Right lung (tissue), 5 donors: ENCODE measurements around the gene TUBA4B. TPM values are rescaled to one million over a fixed set of nuclear protein-coding genes. Genes with fewer than 3 reads are reported as not detected.

Experiments
- DNase-seq, 2 donors: peaks; one replicate each; pipeline ENCODE4 v3.0.0-alpha.2; 2013
- polyA plus RNA-seq, 5 donors: library from polyadenylated mRNA; unstranded; fragments of 120-200 nt; gene quantifications; one replicate each; pipeline versions ENCODE4 v1.2.1 to v1.2.3, GENCODE V29; 2013; ENCODE audit warnings: inconsistent platforms in 1 of 5, low replicate concordance in 1 of 5; ENCODE audit not compliant: insufficient read length in 5 of 5, insufficient read depth in 1 of 5

Gene TUBA4B
- polyA plus RNA-seq, 5 donors, result 0.34 to 5.7 (median 4.3) TPM

DNA sequence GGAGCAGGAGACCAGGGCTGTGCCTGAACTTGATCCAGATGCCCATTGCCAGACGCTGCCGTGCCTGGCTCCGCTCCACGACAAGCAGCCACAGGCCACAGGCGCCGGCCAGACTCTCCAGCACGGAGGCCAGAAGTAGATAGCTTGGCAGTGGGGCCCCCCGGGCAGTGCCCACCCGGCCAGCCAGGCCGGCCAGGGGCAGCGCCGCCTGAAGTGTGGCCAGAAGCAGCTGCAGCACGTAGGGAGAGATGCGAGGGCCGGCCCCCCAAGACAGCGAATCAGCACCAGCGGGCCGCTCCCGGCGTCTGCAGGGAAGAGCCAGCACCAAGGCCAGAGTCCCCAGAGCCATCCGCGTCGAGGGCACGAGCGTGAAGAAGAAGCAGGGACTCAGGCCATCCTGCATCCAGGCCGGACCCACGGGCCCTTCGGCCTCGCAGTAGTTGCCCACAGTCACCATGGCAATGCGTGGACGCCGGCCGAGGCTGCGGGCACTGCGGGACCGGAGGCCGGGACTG, 34.8 kb upstream of the TUBA4B start:
- DNase-seq, result no peak

DNA sequence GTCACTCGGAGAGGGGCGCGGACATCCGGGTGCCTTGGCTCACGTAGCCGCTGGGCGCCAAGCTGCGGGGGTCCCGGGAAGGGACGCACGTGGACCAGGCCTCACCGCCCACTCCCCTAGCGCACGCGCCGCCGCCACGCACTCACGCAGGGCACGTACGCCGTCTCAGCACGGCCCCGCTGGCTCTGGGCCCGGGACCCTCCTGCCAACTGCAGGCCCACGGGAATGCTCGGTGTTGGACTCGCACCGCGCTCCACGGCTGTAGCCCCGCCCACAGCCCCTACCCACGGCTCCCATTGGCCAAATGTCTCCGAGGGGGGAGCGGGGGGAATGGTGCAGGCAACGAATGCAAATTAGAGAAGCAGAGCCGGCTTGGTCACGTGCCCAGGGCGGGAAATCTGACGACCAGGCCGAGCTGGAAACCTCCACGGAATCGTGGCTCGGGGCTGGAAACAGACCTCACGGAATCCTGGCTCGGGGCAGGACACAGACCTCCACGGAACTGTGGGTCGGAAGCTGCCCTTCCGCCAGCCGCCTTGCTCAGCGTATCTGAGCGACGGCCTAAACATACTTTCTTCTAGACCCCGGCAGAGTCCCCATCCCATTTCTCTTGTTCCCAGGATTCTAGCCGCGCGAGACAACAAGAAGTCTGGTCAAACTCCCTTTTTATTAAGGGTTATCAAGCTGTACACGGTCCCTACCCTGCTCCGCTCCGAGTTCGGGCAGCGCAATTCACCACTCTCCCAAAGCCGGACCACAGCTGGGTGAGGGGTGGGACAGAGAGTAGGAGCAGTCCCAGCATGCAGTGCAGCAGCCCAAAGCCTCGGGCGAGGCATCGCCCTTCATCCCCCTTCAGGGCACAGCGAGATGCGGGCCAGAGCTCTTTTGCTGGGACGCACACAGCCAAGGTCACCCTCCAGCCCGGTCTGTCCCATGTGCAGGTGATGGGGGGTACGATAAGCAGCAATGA, 34.0 kb upstream of the TUBA4B start, which contains the start of gene ABCB6:
Gene ABCB6 (minus strand): TSS at position 227 of the 970 bp plus-strand sequence. CDS start 285 bp downstream, outside the sequence.
- DNase-seq, result peak; percentile 94 to 95

DNA sequence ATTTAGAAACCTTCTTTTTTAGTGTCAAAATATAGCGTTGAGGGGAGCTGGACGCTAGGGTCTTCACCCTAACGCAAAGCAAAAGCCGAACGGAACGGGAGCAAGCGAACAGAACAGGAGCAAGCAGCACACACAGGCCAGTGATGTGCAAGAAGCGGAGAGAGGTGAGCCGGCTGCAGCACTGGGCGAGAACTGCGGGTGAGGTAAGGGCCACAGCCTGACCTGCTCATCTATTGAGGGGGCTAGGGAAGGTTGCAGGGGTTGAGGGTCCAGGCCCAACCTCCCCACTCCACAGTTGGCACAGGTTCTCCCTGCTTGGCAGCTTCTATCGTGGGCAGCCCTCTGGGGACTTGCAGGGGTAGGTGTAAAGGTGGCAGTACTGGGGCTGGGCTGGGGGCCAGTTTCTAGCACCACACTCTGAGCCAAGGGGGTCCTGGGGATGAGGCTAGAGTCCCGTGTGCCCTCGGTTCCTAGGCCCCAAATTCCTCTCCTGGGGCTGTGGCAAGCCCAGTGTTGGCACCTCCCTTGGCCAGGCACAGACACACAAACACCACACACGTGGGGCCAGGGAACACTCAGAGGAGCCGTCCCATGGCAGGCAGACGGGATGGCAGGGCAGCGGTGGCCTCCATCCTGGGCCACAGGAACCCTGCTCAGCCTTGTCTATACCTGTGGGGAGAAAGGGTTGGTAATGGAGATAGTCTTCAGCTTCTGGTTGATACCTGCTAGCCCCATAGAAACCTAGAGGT, 33.1 kb upstream of the TUBA4B start:
- DNase-seq, result no peak

DNA sequence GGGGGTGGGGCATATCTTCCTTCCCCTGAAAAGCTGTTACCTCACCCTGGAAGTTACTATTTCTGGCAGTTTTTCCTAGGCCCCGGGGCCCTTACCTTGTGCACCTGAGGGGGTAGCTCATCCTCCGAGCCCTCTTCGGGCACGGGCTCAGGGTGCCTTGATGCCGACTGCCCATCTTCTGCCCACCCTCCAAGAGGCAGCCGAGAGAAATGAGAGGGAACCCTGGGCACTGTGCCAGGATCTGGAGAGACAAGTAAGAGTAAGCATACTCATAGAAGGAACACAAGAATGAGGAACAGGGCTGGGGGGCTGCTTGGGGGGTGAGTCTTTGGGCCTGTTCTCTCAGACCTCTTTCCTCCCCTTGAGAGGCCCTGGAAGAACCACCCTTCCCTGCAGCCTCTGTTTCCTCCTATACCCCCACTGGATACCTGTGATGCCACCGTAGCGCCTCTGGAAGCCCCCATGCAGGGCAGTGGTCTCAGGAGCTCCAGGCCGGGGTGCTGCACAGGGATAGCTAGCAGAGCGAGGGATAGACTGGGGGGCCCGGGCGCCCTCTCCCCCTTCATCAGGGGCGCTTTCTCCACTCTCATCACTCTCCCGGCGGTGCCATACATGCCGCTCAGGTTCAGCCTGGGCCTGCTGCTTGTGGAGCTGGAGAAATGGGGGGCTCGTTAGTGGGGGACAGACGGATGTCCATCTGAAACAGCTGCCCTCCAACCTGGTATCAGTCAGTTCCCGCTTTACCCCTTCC, 32.2 kb upstream of the TUBA4B start:
- no peak for DNase-seq

DNA sequence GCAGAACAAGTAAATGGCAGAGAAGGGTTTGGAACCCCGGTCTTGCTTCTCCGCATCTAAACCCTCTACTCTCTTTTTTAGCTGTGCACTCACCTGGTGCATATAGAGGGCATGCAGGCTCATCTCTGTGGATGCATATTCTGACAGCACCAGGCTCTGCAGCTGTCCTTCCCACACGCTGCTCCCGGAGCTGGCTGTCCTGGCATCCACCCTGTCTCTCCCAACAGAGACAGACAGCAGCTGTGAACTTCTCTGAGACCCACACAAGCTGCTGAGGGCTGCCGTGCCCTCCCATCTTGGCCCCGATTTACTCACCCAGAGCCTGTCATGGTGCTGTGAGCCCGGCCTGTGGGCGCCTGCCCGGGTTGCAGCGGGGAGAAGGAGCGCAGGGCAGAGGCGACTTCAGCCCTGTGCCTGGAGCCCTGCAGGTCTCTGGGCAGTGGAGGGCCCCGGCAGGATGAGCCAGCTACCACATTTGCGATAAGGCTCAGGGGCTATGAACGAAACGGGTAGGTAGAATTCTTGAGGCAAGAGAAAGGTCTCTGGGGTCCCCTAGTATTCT, 31.0 kb upstream of the TUBA4B start:
- DNase-seq, result no peak

DNA sequence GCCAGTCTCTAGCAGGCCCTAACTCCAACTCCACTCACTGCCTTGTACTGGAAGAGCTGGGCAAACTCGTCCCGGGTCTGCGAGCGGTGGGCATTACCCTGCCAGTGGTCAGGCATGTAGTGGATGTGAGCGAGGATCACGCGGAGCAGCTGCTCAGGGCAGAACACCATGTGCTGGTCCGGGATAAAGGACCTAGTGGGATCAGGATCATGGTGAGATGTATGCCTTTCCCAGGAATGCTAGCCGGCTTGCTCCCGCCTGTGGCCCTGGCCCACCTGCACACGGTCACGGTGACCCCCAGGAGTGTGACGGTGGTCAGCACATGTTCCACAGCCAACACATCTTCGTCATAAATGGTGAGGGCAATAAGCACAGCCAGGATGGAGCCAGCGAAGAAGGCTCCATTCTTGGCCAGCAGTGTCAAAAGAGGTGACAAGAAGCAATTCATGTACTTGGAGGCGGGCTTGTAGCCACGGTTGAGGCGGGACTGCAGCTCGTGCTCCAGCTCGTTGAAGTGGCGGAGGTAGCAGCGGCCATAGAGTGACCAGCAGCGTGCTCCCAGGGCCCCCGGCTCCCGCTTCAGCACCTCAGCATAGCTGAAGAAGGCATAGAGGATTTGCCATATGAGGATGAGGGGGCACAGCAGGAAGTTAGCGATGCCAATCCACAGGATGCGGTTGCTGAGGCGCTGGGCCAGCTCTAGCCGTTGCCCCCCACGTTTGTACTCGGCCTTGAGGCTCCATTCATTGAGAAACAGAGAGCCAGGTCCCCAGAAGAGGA, 29.0 kb upstream of the TUBA4B start:
- no peak for DNase-seq

- DNase-seq, result no peak
Measured at GRCh38 chr2:219225350-219225749, 27.7 kb upstream of the TUBA4B start.

DNA sequence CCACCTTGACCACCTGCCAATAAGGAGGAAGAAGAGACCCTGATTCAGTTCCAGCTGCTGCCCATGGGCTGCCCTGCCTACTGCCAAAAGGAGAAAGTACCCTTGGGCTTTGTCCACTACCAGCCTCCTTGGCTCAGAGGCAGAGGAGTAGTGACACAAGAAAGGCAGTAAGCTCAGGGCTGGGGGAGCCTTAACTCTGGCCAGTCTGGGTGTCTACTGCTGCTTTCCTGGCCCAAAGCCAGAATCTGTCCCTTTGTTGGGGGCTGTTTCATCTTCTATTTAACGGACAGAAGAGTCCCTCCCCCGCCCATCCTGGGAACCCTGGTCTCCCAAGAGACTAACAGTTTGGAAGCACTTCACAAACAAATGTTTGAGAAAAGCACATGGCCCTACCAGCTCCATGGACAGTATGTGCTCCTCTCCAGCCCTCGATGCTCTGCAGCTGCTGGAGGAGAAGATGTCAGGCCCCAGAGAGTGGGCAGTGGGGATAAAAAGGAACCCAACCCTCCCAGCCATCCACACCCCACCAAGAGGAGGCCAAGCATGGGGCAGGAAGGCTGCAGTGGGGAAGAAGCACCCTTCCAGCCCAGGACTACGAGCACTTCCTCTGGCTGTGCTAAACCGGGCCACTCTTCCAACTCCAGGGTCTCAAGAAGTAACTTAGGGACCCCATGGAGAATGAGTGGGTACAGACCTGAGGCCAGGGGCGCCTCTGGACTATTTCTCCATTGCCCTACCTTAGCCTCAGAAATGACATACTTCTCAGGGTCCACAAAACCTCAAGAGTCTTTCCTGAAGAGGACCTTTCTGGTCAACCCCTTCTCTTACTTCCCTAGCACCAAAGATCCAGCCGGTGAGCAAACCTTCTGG, 24.8 kb upstream of the TUBA4B start:
- no peak for DNase-seq

GRCh38 chr2:219228911-219229304, 24.1 kb upstream of the TUBA4B start:
- DNase-seq, result no peak

DNA sequence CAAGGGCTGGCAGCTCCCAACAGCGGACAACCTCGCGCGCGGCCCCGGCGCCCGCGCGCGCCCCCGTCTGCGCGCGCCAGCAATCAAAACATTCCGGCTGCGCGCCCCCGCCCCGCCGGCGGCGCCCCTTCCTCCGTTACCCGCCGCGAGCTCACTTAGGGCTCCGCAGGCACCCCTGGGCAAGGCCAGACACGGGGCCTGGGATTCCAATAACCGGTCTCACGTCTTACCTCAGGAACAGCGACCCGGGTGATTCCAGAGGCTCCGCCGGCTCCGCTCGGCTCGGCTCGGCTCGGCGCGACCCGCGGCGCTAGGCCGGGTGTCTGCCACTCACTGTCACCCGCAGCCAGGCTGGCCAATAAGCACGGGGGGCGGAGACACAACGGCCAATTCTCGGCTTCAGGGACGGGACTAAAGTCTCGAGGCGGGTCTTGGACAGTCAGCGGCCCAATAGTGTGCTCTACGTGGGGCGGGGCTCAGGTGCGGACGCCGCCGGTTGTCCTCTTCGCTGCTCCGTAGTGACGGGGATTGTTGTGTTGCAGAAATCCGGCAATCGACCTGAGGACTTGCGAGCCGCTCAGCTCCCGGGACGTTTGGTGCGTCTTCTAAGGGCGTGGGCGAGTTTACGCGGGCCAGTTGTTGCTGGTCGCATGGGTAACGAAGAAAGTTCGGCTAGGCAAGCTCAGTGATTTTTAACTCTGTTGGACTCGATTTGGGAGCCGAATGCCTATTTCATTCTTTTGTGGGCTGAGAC, 23.6 kb upstream of the TUBA4B start, which contains the start of the genes ANKZF1 and ATG9A:
Gene ANKZF1 (plus strand): TSS at position 502 of the 754 bp plus-strand sequence. CDS start 452 bp downstream, outside the sequence.
Gene ATG9A (minus strand): TSS at position 332 of the 754 bp plus-strand sequence. CDS start 1,612 bp downstream, outside the sequence.
- peak; percentile 96 to 97 for DNase-seq

DNA sequence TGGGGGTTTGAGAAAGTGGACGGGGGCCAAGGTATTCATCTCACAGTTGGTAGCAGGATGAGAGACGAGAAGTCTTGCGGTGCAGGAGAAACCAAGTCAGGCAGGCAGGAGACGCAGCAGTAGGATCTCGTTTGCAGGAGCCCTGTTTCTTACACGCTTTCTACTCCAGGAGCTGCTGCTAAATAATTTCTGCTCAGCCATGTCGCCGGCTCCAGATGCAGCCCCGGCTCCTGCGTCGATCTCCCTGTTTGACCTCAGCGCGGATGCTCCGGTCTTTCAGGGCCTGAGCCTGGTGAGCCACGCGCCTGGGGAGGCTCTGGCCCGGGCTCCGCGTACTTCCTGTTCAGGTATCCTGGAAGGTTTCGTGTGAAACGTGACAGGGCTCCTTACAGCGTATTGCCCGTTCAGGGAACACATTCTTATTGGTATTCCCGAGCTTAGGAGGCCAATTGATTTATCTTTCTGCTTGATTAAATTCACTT, 22.9 kb upstream of the TUBA4B start:
- DNase-seq, result no peak

DNA sequence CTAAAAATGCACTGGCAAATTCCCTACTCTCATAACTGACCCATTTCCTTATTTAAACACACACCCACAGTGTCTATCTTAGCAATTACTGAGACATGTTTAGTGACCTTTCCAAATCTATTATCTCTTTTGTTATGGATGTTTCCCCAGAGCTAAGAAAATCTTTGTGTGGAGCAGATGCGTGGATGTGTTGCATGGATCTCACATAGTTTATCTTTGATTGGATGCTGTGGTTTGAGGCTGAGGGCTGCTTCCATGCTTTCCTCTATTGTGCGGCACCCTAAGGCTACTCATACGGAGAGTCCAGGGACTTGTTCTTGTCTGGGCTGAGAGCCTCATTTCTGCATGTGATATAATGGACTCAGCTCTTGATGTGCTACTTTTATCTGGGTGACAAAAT, 18.7 kb upstream of the TUBA4B start:
- no peak for DNase-seq

GRCh38 chr2:219243291-219243761, 9.7 kb upstream of the TUBA4B start:
- DNase-seq, result peak in 1 of 2 donors; percentile 17

GRCh38 chr2:219244789-219245147, 8.3 kb upstream of the TUBA4B start:
- no peak for DNase-seq

DNA sequence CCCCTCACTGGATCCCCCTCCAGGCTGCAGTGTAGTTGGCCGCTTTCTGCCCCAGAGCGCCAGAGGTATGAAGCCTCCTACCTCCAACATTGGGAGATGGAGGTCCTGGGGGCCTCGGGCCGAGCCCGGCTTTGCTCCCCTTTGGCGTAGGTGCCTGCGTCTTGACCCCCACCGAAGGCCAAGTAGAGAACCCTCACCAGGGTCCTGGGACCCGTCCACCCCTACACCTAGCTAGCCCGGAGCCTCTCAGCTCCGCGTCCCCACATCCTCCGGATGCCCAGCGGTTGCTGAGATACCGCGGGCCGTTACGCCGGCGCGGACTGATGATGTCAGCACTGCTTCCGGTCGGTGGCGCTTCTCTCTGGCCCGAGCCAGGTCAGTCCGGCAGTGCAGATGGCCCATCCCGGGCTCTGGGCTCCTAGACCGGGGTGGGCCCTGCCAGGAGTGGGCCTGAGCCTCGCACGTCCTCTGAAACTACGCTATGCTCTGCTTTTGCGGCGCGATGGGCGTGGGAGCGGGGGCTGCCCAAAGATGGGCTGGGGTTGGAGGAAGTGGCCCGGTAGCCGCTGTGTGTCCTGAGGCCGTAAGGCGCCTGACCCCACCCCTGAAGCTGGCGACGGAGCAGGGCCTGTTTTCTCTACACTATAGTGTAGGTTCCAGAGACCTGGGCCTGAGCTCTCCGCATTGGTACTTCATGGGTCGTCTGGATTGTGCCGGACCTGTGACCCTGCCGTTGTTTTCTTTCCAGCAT, 7.7 kb upstream of the TUBA4B start, which contains the start of the genes GLB1L and STK16:
Gene GLB1L (minus strand): TSS at position 297 of the 751 bp plus-strand sequence. CDS start 1,871 bp downstream, outside the sequence.
Gene STK16 (plus strand): TSS at position 332 of the 751 bp plus-strand sequence. CDS start 521 bp downstream, outside the sequence.
- DNase-seq, result peak; percentile 95

DNA sequence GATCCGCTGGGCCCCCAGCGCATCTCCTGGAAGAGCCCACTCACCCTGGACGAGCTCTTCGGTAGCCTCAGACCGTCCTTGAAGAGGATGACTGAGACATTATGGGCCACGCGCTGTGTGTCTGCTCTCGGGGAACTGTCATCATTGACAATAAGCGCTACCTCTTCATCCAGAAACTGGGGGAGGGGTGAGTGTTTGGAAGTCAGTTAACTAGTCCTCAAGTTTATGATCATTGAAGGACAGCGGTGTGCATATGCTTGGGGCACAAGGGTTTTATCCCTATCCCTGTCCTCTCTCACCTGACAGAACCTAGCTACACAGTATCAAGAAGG, 7.2 kb upstream of the TUBA4B start:
- no peak for DNase-seq

- DNase-seq, result no peak
Measured at GRCh38 chr2:219246559-219246958, 6.5 kb upstream of the TUBA4B start.
